Tibial nerve (tissue), 4 donors: ENCODE results near the gene RARRES2.

Experiments
- EP300 ChIP-seq, 2 donors: sonication (generic); formaldehyde crosslinking; IDR thresholded peaks; one replicate each; pipeline ENCODE4 v1.6.1; 2017; ENCODE audit warnings: antibody characterized with exemption in 2 of 2, mild to moderate bottlenecking in 1 of 2
- POLR2A ChIP-seq, 2 donors: fragments of 450-650 bp; IDR thresholded peaks; one replicate each; pipeline ENCODE4 v1.6.1; 2017; ENCODE audit warnings: antibody characterized with exemption in 2 of 2, mild to moderate bottlenecking in 2 of 2, moderate library complexity in 2 of 2
- TF ChIP-seq, protein P1 (sequence below), 5 experiments: fragments of 200-600 bp in 3 of 5; fragments of 450-650 bp in 2 of 5; sonication (generic) in 3 of 5; IDR thresholded peaks; one replicate each; pipeline ENCODE4 v1.5.1; 2016 to 2019; ENCODE audit warnings: antibody characterized with exemption in 5 of 5, mild to moderate bottlenecking in 3 of 5, moderate library complexity in 2 of 5

GRCh38 chr7:150329331-150330120 is 11.9 kb downstream of the RARRES2 start:
- TF ChIP-seq, protein P1, sequence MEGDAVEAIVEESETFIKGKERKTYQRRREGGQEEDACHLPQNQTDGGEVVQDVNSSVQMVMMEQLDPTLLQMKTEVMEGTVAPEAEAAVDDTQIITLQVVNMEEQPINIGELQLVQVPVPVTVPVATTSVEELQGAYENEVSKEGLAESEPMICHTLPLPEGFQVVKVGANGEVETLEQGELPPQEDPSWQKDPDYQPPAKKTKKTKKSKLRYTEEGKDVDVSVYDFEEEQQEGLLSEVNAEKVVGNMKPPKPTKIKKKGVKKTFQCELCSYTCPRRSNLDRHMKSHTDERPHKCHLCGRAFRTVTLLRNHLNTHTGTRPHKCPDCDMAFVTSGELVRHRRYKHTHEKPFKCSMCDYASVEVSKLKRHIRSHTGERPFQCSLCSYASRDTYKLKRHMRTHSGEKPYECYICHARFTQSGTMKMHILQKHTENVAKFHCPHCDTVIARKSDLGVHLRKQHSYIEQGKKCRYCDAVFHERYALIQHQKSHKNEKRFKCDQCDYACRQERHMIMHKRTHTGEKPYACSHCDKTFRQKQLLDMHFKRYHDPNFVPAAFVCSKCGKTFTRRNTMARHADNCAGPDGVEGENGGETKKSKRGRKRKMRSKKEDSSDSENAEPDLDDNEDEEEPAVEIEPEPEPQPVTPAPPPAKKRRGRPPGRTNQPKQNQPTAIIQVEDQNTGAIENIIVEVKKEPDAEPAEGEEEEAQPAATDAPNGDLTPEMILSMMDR (IDR thresholded peaks at IDR 0.05) = no peak
- TF ChIP-seq EP300 (IDR thresholded peaks at IDR 0.05) (no peak), POLR2A (IDR thresholded peaks at IDR 0.05) (no peak)
